Left ventricle myocardium inferior (tissue), 1 donor: ENCODE results near the gene PXDN. TPM values are rescaled to one million over a fixed set of nuclear protein-coding genes. Genes with fewer than 3 reads are reported as not detected.
"Not testable (repeated sequence)": the region's sequence is repeated elsewhere in the genome, so short reads cannot be mapped to it uniquely, and the experiment has no call there.

Experiments used
- DNase-seq: peaks from one replicate; pipeline ENCODE4 v3.0.0-alpha.2; 2020
- H3K27ac ChIP-seq: fragments of 200-600 bp; replicated peaks from 2 replicates; pipeline ENCODE4 v1.8.0; 2021
- H3K27me3 ChIP-seq: fragments of 200-600 bp; 2 replicates; pipeline ENCODE4 v1.8.0; 2021; ENCODE audit warnings: low read depth
- H3K36me3 ChIP-seq: fragments of 200-600 bp; 2 replicates; pipeline ENCODE4 v1.8.0; 2021
- H3K4me1 ChIP-seq: fragments of 200-600 bp; 2 replicates; pipeline ENCODE4 v1.8.0; 2021
- H3K4me3 ChIP-seq: fragments of 200-600 bp; 2 replicates; pipeline ENCODE4 v1.8.0; 2021; ENCODE audit warnings: mild to moderate bottlenecking, moderate library complexity
- H3K9me3 ChIP-seq: fragments of 200-600 bp; replicated peaks from 2 replicates; pipeline ENCODE4 v1.8.0; 2021
- intact Hi-C: fragments of 100-400 bp; cut with micrococcal nuclease; formaldehyde crosslinking; loops from one replicate; pipeline ENCODE4 v1.11.0; 2022
- total RNA-seq: library from RNA; stranded (reverse); fragmentation: NEBNext Ultra II Directional; extraction: Animal tissue kit (Norgen Biotek cat#: 25700); gene quantifications from one replicate; pipeline ENCODE4 v1.2.1, GENCODE V29; 2021
- TF ChIP-seq, protein P1 (sequence below): fragments of 200-600 bp; IDR thresholded peaks from 2 replicates; pipeline ENCODE4 v1.8.0; 2021; ENCODE audit warnings: antibody characterized with exemption, mild to moderate bottlenecking, borderline replicate concordance
- donor health status: DM: no; HTN: yes; CAD: no; lungs with severe emphysema.

The PXDN gene
- total RNA-seq, 1 donor from 2014 or later = 15.7 TPM

DNA sequence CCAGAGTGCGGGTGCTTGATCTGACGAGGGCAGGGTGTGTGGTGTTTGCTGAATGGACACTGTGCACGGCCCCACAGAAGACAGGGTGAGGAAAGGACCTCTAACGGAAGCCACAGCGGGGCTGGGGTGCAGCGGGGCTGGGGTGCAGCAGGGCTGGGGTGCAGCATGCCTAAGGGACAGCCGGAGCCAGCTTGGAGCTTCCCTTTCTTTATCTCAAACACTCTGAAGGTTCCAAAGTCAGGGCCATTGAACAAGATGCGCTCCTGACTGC lies 35.0 kb downstream of the PXDN start:
- intact Hi-C loops = no loop called here
- Histone ChIP-seq H3K27ac (peak overlapping the region; percentile 85), H3K4me3 (no peak overlapping the region), H3K27me3 (peaks cover 8% of the 10 kb centered on the region), H3K9me3 (no peaks in the 10 kb centered on the region), H3K36me3 (no peaks in the 10 kb centered on the region), H3K4me1 (peaks cover 78% of the 10 kb centered on the region)
- DNase-seq = no peak
- TF ChIP-seq, protein P1, sequence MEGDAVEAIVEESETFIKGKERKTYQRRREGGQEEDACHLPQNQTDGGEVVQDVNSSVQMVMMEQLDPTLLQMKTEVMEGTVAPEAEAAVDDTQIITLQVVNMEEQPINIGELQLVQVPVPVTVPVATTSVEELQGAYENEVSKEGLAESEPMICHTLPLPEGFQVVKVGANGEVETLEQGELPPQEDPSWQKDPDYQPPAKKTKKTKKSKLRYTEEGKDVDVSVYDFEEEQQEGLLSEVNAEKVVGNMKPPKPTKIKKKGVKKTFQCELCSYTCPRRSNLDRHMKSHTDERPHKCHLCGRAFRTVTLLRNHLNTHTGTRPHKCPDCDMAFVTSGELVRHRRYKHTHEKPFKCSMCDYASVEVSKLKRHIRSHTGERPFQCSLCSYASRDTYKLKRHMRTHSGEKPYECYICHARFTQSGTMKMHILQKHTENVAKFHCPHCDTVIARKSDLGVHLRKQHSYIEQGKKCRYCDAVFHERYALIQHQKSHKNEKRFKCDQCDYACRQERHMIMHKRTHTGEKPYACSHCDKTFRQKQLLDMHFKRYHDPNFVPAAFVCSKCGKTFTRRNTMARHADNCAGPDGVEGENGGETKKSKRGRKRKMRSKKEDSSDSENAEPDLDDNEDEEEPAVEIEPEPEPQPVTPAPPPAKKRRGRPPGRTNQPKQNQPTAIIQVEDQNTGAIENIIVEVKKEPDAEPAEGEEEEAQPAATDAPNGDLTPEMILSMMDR = no peak

DNA sequence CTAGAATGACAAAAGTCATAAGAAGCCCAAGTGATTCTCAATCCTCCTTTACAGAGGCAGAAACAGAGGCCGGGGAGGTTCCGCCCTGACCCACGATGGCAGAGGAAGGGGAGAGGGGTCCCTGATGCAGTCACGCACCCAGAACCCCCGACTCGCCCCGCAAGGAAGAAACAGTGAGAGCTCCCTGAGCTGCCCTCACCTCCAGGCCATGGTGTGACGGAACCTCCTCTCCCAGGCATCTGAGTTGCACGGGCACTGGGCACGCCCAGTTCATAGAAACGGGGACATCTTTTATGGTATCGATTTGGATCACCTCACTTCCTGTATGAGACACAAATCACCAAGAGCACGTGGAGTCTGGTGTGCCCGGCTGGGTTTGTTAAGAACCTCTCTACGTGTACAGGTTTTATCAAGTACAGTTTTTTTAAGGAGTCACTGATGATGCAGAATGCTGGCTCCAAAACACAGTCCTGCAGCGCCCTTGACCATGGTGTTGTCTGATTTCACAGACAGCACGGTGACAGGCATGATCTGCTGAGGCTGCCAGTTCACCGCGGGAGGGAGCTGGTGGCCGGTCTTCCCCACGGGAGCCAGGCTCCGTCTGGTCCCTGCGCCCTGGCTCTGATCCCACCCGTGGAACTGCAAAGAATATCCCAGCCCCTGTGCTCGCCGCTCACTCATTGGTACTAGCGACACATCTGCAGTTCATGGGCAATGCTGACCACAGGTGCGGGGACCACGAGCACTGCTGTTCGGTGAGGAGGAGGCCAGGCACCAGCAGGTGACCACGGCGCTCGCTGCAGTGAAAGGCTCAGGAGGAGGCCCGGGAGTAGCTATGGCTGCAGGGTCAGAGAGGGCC lies 35.6 kb downstream of the PXDN start:
- peak overlapping the region; percentile 44 for H3K4me3 ChIP-seq
- no peak for DNase-seq
- peaks cover 72% of the 10 kb centered on the region for H3K4me1 ChIP-seq
- TF ChIP-seq, protein P1 = peak; percentile 22
- no peaks in the 10 kb centered on the region for H3K9me3 ChIP-seq
- intact Hi-C loops = no loop called here
- peak overlapping the region; percentile 85 for H3K27ac ChIP-seq
- peaks cover 8% of the 10 kb centered on the region for H3K27me3 ChIP-seq
- H3K36me3 ChIP-seq = no peaks in the 10 kb centered on the region

DNA sequence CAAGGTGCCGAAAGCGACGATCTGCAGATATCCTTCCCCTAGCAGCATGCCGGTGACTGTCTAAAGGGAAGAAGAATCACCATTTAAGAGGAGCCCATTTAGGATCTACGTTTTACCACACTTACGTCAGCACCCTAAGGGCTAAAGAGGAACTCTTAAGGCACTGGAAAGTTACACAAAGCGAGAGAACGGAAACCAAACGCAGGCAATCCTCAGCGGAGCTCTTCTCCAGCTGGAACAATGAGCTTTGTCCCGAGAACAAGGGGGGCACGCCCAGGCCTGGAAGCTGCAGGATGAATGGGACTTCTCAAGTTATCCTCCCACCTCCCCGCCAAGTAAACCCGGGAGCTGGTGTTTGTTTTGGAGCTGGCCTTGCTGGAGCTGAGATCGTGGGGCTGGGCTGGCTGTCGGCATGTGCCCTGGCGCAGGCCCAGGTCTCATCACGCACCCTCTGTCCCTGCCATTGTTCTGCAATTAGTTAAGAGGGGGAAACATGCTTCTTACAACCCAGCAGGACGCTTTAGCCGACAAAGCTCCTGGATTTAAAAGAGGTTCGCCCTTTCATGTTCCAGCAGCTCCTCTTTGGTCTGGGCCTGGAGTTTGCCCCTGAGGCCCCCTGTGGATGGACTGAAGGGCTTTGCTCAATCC lies 36.4 kb downstream of the PXDN start:
- Histone ChIP-seq H3K27me3 (peaks cover 8% of the 10 kb centered on the region), H3K4me3 (peak overlapping the region; percentile 44), H3K9me3 (no peaks in the 10 kb centered on the region), H3K4me1 (peaks cover 64% of the 10 kb centered on the region), H3K36me3 (no peaks in the 10 kb centered on the region), H3K27ac (peak overlapping the region; percentile 85)
- TF ChIP-seq, protein P1 = no peak
- intact Hi-C loops = no loop called here
- DNase-seq = peak; percentile 85

DNA sequence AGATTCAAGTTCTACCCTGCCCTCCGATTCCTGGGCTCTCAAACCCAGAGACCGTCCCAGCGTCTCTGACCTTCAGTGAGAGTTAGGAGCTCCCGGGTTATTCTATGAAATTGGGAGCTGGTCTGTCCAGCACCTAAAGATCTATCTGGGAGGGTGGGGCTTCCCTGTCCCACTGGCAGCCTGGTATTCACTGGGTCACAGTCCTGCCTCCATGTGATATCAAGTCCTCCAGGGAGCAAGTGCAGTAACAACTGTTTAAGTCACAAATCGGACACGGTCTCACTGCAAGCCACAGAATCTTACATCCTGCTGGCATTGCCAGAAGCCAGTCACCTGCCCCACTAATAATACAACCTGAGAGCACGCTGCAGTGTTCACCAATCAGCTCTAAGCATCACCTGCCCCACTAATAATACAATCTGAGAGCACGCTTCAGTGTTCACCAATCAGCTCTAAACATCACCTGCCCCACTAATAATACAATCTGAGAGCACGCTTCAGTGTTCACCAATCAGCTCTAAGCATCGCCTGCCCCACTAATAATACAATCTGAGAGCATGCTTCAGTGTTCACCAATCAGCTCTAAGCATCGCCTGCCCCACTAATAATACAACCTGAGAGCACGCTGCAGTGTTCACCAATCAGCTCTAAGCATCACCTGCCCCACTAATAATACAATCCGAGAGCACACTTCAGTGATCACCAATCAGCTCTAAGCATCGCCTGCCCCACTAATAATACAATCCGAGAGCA lies 38.0 kb downstream of the PXDN start:
- H3K4me1 ChIP-seq = peaks cover 55% of the 10 kb centered on the region
- H3K27ac ChIP-seq, DNase-seq, intact Hi-C loops, H3K4me3 ChIP-seq, H3K27me3 ChIP-seq, H3K36me3 ChIP-seq, H3K9me3 ChIP-seq: not testable (repeated sequence)

DNA sequence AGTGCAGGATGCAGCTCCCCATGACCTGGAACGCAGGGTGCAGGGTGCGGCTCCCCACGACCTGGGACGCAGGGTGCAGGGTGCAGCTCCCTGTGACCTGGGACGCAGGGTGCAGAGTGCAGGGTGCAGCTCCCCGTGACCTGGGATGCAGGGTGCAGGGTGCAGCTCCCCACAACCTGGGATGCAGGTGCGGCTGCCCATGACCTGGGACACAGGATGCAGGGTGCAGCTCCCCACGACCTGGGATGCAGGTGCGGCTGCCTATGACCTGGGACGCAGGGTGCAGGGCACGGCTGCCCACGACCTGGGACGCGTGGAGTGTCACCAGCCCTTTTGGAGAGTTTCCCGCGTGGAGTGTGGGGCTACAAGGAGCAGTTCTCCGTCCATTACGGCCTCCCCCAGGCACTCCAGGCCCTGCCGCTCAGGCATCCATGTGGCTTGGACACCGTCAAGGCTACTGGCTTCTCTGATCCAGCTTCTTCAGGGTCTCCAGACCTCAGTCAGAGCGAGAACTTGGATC lies 38.7 kb downstream of the PXDN start:
- H3K4me1 ChIP-seq = peaks cover 55% of the 10 kb centered on the region
- no peaks in the 10 kb centered on the region for H3K9me3 ChIP-seq
- peaks cover 8% of the 10 kb centered on the region for H3K27me3 ChIP-seq
- intact Hi-C loops = no loop called here
- no peak overlapping the region for H3K4me3 ChIP-seq
- H3K27ac ChIP-seq = no peak overlapping the region
- no peak for DNase-seq
- H3K36me3 ChIP-seq = no peaks in the 10 kb centered on the region
- TF ChIP-seq, protein P1 = no peak
